Activated effector memory CD4-positive, alpha-beta T cell treated with Interleukin-2 at 50 U/mL for 16 hours (primary cell): ENCODE measurements around the gene TARM1.
"Not testable (repeated sequence)": the region's sequence is repeated elsewhere in the genome, so short reads cannot be mapped to it uniquely, and the experiment has no call there.

Source experiments
- DNase-seq: peaks from one replicate; pipeline ENCODE4 v3.0.0-alpha.2; 2020

Gene TARM1

GRCh38 chr19:54099190-54099902 is 18.2 kb upstream of the TARM1 start:
- no peak for DNase-seq

DNA sequence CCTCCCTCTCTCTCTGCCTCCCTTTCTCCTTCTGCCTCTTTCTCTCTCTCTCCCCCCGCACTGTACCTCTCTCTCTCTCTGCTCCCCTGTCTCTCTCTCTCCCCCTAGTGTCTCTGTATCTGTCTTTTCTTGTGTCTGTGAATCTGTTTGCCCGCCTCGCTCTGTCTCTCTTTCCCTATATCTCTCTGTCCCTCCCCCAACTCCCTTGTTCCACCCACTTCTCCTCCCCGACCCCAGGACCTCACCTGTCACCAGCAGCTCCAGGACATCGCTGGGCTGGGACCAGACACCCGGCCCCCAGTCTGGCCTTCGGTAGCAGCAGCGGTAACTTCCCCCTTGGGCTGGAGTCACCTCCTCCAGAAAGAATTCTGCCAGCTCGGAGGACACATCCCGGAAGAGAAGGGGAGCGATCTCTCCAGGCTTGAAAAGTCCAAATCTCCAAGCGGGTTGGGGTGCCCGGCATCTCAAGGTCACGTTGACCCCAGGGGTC is 15.5 kb upstream of the TARM1 start:
- DNase-seq: no peak

DNA sequence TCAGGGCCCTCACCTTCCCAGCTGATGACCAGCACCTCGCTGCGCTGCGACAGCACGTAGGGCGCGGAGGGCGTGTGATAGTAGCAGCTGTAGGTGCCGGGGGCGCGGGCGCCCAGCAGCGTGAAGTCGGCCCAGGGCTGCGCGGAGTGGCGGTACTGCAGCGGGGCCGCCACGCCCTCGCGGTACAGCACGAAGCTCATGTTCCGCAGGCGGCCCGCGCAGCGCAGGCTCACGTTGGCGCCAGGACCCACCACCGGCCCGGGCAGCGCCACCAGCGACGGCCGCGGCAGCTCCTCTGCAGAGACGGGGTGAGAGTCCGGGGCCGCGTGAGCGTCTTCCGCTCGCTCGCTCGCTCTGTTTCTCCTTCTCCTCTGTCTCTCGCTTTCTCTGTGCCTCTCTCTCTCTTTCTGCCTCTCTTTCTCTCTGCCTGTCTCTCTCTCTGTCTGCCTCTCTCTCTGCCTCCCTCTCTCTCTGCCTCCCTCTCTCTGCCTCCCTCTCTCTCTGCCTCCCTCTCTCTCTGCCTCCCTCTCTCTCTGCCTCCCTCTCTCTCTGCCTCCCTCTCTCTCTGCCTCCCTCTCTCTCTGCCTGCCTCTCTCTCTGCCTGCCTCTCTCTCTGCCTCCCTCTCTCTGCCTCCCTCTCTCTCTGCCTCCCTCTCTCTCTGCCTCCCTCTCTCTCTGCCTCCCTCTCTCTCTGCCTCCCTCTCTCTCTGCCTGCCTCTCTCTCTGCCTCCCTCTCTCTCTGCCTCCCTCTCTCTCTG is 14.9 kb upstream of the TARM1 start:
- peak; percentile 40 for DNase-seq

DNA sequence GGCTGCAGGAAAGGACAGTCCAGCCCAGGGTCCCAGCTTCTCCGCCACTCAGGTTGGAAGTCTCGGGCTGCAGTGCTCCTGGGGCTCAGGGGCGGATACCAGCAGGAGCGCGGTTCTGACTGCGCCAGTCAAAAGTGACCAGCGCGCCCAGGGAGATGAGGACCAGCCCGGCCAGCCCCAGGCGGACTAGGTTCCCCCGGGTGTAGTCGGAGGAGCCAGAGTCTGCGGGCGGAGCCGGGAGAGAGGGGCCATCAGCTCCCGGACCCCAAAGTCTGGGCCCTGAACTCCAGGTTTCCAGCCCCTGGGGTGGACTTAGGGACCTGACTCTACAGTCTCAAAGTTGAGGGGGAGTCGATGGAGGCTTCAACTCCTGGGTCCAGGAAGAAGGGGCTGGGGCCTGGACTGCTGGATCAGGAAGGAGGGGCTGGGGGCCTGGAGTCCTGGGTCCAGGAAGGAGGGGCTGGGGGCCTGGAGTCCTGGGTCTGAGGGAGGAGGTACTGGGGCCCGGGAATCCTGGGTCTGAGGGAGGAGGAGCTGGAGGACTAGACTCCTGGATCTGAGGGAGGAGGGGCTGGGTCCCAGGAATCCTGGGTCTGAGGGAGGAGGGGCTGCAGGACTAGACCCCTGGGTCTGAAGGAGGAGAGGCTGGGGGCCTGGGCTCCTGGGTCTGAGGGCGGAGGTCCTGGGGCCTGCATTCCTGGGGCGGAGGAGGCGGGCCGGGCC is 14.1 kb upstream of the TARM1 start:
- DNase-seq: no peak

DNA sequence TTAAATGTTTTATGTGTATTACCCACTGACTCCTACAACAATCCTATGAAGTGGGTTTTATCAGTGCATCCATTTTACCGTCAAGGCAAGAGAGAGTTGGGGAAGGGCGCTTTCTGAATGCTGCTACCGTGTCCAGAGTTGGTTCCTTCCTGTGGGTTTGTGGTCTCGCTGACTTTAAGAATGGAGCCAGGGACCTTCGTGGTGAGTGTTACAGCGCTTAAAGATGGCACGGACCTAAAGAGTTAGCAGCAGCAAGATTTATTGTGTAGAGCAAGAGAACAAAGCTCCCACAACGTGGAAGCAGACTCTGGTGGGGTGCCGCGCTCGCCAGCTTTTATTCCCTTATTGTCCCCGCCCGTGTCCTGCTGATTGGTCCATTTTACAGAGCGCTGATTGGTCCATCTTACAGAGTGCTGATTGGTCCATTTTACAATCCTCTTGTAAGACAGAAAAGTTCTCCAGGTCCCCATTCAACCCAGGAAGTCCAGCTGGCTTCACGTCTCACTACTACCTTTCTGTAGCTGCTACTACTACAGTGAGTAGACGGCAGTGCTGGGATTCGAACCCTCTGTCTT is 13.3 kb upstream of the TARM1 start:
- no peak for DNase-seq

- DNase-seq: no peak
These were observed 3.2 kb upstream of the TARM1 start for GRCh38 chr19:54084410-54084809.

GRCh38 chr19:54077334-54077733 is 3.8 kb downstream of the TARM1 start:
- no peak for DNase-seq

- DNase-seq: no peak
These were observed 6.3 kb downstream of the TARM1 start for GRCh38 chr19:54074851-54075250.

DNA sequence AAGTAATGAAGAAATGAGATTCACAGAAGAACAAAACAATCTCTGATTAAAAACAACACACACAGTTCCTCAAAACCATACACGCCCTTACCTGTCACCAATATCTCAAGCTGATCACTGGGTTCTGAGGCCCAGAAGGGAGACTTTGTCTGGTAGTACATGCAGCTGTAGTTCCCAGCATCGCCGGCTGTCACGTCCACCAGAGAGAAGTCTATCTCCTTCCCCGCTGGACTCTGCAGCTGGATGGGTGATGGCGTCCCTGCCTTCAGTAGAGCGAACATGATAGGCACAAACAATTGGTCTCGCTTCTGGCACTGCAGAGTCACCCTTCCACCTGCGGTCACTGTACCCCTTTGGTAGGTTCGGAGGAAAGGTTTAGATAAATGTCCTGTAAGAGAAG is 7.3 kb downstream of the TARM1 start:
- no peak for DNase-seq

DNA sequence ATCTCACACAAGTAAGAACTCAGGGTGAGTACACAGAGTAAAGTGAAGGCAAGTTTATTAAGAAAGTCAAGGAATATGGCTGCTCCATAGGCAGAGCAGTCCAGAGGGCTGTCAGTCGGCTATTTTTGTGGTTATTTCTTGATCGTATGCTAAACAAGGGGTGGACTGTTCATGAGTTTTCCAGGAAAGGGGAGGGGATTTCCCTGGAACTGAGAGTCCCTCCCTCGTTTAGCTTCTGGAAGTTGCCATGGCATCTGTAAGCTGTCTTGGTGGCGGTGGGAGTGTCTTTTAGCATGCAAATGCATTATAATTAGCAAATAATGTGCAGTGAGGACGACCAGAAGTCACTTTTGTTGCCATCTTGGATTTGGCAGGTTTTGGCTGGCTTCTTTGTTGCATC is 11.7 kb downstream of the TARM1 start:
- DNase-seq: no peak

DNA sequence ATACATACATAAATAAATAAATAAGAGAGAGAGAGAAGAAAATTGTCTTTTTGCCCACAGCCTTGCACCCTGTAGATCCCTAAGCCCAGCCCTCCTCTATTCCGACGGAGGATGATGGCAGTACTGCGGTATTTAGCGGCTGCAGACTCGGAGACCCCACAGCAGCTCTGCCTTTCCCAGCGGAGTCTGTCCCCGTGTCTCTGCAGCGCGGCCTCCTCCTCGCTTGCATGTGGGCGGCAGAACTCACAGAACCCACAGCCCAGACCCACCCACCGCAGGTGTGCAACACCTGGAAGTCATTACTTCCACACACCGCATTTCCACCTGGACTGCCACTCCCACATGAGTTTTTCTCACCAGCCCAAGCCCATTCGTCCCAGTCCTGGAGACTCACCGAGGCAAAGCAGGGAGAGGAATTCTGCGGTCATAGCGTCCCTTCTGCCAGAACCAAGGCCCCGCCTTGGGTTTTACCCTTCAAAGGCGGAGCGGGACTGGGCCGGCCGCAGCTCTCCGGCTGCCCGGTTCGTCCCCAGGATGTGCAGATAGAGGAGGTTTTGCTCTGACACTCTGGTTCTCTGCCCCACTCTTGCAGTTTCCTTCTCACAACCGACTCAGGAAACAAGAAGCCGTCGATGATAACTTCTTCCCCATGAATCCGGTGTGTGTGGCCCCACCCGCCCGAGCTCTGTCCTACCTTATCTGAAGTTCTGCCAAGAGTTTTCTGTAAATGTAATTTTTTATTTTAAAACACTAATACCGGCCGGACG is 17.6 kb downstream of the TARM1 start, which contains the start of gene VSTM1:
Gene VSTM1 (minus strand): TSS at position 548 of the 767 bp plus-strand sequence. CDS start 120 bp downstream, at position 428.
- DNase-seq: no peak

GRCh38 chr19:54062643-54063042 is 18.5 kb downstream of the TARM1 start:
- DNase-seq: no peak

- no peak for DNase-seq
These were observed 33.5 kb downstream of the TARM1 start for GRCh38 chr19:54047616-54048015.

DNA sequence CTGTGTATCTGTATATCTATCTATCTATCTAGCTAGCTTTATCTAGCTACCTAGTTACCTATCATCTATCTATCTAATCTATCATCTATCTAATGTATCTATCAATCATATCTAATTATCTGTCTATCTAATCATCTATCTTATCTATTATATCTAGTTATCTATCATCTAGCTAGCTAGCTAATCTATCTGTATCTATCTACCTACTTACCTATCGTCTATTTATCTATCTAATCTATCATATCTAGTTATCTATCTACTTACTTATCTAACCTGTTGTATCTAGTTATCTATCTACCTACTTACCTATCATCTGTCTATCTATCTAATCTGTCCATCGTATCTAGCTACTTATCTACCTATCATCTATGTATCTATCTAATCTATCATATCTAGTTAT is 35.4 kb downstream of the TARM1 start:
- DNase-seq: no peak

DNA sequence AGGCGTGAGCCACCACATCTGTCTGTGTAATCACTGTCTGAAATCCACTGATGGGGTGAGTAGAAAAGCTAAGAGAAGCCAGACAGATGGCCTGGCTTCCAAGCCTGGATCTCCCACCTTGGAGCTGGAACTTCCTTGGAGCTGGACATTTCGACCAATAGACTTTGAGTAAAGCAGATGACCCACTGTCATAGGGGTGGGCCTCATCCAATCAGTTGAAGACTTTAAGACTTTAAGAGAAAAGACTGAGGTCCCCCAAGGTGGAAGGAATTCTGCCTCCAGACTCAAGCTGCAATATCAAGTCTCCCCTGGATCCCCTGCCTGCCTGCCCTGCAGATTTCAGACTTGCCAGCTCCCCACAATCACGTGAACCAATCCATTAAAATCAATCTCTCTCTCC is 38.2 kb downstream of the TARM1 start:
- no peak for DNase-seq

DNA sequence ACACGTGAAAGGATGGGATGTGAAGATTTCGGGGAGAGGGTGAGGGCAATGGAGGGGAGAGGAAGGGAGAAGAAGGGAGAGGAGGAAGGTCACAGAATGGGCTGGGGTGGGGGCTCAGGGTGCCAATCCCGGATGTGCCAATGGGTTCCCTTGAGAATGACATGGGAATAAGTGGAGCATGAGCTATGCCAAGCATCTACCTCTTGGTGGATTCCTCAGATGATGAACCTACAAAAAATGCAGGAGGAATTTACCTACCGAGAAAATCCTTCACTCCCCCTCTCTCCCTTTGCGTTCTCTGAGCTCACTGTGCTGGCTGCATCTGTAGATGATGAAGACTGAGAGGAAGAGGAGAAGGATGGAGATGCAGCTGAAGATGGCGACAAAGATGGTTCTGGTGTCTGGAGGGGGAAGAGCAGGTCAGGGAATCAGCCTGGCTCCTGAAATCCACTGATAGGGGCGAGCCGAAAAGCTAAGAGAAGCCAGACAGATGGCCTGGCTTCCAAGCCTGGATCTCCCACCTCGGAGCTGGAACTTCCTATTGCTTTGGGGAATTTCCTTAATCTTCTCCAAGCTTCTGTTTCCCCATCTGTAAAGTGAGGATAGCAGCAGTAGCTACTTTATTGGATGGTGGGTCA is 39.1 kb downstream of the TARM1 start:
- no peak for DNase-seq

DNA sequence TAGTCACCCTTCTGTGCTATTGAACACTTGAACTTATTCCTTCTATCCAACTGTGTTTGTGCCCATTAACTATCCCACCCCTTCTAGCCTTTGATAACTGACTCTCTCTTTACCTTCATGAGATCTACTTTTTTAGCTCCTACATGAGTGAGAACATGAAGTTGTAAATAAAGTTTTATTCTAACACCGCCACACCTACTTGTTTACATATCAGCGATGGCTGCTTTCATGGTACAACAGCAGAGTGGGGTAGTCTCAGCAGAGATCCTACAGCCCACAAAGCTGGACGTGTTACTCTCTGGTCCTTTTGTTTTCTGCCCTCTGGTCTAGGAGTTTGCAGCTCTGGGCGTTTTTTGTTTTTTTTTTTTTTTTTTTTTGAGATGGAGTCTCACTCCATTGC is 41.2 kb downstream of the TARM1 start:
- DNase-seq: no peak

DNA sequence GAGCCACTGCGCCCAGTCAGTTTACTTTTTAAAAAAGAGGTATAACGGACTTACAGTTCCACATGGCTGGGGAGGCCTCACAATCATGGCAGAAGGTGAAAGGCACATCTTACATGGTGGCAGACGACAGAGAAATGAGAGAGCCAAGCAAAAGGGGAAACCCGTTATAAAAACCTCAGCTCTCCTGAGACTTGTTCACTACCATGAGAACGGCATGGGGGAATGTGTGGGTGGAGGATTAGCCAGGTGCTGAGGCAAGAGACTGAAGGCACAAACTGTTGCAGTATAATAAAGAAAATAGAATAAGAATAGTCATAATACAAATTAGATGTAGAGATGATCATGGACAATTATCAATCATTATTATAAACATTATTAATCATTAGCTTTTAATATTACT is 44.6 kb downstream of the TARM1 start:
- not testable (repeated sequence) for DNase-seq

GRCh38 chr19:54035215-54036178 is 45.7 kb downstream of the TARM1 start:
- no peak for DNase-seq

GRCh38 chr19:54030895-54031586 is 50.1 kb downstream of the TARM1 start:
- DNase-seq: no peak
